PFSK-1 (cell line): ENCODE measurements around the gene TCF12.

Experiments used
- POLR2AphosphoS5 ChIP-seq: IDR thresholded peaks from 2 replicates; pipeline ENCODE4 v1.6.1; 2012; ENCODE audit warnings: low read depth, mild to moderate bottlenecking, control low read depth, low read length, moderate library complexity
- SIN3A ChIP-seq: IDR thresholded peaks from 2 replicates; pipeline ENCODE4 v1.6.1; 2012; ENCODE audit warnings: mild to moderate bottlenecking, low read length, moderate library complexity, borderline replicate concordance; ENCODE audit not compliant: insufficient read depth
- TAF1 ChIP-seq: IDR thresholded peaks from 2 replicates; pipeline ENCODE4 v1.6.1; 2012; ENCODE audit warnings: low read length, control low read depth, borderline replicate concordance; ENCODE audit not compliant: insufficient read depth
- TF ChIP-seq, protein P1 (sequence below), 2 experiments: IDR thresholded peaks; 2 replicates each; pipeline versions ENCODE4 v1.6.1 to v1.8.0; 2011 to 2012; ENCODE audit warnings: low read depth in 2 of 2, low read length in 2 of 2, control low read depth in 1 of 2, inconsistent platforms in 1 of 2, mild to moderate bottlenecking in 1 of 2, moderate library complexity in 1 of 2; ENCODE audit not compliant: insufficient read depth in 1 of 2

DNA sequence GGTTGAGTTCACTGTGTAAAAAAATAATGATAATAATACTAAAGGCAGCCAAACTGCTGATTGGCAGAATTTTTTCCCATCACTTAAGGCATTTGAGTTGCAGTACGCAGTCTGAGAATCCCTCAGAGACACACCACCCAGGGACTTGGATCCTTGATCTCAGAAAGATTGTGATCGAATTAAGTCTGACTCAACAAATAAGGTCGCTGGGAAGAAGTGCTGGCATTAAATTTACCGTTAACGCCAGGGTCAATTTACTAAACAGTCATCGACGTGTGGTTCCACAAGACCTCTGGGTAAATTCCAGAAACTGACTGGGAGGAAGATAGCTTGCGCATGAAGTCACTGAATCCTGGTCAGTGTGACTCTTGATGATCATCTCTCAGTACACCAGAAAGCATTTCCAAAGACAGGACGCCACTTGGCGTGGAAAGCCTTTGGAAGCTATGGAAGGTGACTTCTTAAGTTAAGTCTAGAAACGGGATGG, 409.6 kb downstream of the TCF12 start:
- TF ChIP-seq TAF1 (no peak), SIN3A (no peak), POLR2AphosphoS5 (no peak)
- TF ChIP-seq, protein P1, sequence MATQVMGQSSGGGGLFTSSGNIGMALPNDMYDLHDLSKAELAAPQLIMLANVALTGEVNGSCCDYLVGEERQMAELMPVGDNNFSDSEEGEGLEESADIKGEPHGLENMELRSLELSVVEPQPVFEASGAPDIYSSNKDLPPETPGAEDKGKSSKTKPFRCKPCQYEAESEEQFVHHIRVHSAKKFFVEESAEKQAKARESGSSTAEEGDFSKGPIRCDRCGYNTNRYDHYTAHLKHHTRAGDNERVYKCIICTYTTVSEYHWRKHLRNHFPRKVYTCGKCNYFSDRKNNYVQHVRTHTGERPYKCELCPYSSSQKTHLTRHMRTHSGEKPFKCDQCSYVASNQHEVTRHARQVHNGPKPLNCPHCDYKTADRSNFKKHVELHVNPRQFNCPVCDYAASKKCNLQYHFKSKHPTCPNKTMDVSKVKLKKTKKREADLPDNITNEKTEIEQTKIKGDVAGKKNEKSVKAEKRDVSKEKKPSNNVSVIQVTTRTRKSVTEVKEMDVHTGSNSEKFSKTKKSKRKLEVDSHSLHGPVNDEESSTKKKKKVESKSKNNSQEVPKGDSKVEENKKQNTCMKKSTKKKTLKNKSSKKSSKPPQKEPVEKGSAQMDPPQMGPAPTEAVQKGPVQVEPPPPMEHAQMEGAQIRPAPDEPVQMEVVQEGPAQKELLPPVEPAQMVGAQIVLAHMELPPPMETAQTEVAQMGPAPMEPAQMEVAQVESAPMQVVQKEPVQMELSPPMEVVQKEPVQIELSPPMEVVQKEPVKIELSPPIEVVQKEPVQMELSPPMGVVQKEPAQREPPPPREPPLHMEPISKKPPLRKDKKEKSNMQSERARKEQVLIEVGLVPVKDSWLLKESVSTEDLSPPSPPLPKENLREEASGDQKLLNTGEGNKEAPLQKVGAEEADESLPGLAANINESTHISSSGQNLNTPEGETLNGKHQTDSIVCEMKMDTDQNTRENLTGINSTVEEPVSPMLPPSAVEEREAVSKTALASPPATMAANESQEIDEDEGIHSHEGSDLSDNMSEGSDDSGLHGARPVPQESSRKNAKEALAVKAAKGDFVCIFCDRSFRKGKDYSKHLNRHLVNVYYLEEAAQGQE (IDR thresholded peaks at IDR 0.05; ENCODE audit: insufficient read depth in 1 of 2, low read depth in 2 of 2, low read length in 2 of 2), result no peak
